Epithelial cell of proximal tubule (primary cell): ENCODE data around the gene ROPN1L. TPM values are rescaled to one million over a fixed set of nuclear protein-coding genes. Genes with fewer than 3 reads are reported as not detected.
"Not testable (repeated sequence)": the region's sequence is repeated elsewhere in the genome, so short reads cannot be mapped to it uniquely, and the experiment has no call there.

Source experiments
- DNase-seq: peaks from one replicate; pipeline ENCODE4 v3.0.0-alpha.2; 2011; ENCODE audit warnings: low read depth
- H3K4me3 ChIP-seq: 2 replicates; pipeline ENCODE4 v1.5.1; 2011; ENCODE audit warnings: low read depth, mild to moderate bottlenecking, low read length
- CTCF ChIP-seq: conservative IDR thresholded peaks from 2 replicates; pipeline ENCODE4 v1.5.1; 2012; ENCODE audit warnings: low read depth, mild to moderate bottlenecking, low read length
- total RNA-seq: library from RNA; depleted of rRNA; stranded (reverse); fragments of >200 nt; gene quantifications from 2 replicates; pipeline ENCODE4 v1.2.3, GENCODE V29; 2015

Gene ROPN1L
- total RNA-seq, 1 donor from 2014 or later = not detected

- no peak for TF ChIP-seq CTCF
- DNase-seq = no peak
- H3K4me3 ChIP-seq = no peak overlapping the region
Measured at GRCh38 chr5:10493884-10494283, 52.2 kb downstream of the ROPN1L start.

GRCh38 chr5:10494497-10494896, 52.8 kb downstream of the ROPN1L start:
- not testable (repeated sequence) for H3K4me3 ChIP-seq, DNase-seq

GRCh38 chr5:10497554-10497953, 55.9 kb downstream of the ROPN1L start:
- TF ChIP-seq CTCF = no peak
- no peak overlapping the region for H3K4me3 ChIP-seq
- no peak for DNase-seq

- no peak overlapping the region for H3K4me3 ChIP-seq
- DNase-seq = no peak
- TF ChIP-seq CTCF = no peak
Measured at GRCh38 chr5:10498350-10498749, 56.7 kb downstream of the ROPN1L start.

- DNase-seq = no peak
- no peak for TF ChIP-seq CTCF
- H3K4me3 ChIP-seq = no peak overlapping the region
Measured at GRCh38 chr5:10499066-10499465, 57.4 kb downstream of the ROPN1L start.

GRCh38 chr5:10499776-10500175, 58.1 kb downstream of the ROPN1L start:
- no peak for TF ChIP-seq CTCF
- no peak for DNase-seq
- no peak overlapping the region for H3K4me3 ChIP-seq

GRCh38 chr5:10500669-10501068, 59.0 kb downstream of the ROPN1L start:
- H3K4me3 ChIP-seq = no peak overlapping the region
- no peak for TF ChIP-seq CTCF
- DNase-seq = no peak
